PC-3 (cell line): Measurements from ENCODE around the gene KAT6B. TPM values are rescaled to one million over a fixed set of nuclear protein-coding genes. Genes with fewer than 3 reads are reported as not detected.

Source experiments
- ATAC-seq: fragments of 200-7000 bp; cut with Tn5 transposase; 2 replicates; pipeline ENCODE4 v1.9.1; 2020; ENCODE audit warnings: mild to moderate bottlenecking, moderate library complexity
- BruUV-seq: library from RNA; stranded (reverse); fragments of 400-500 nt; replicated peaks from 2 replicates; lab custom pipeline; 2021; lab: Mats Ljungman, UMichigan
- CTCF ChIA-PET: fragments of 300-600 bp; sonication (Branson Sonifier 250); formaldehyde crosslinking; loops from one replicate; lab custom pipeline; 2022; ENCODE audit warnings: antibody characterized with exemption; lab: Charles Lee
- POLR2A ChIA-PET: fragments of 300-600 bp; sonication (Branson Sonifier 250); formaldehyde crosslinking; loops from one replicate; lab custom pipeline; 2022; ENCODE audit warnings: antibody characterized with exemption; ENCODE audit not compliant: unreplicated experiment; lab: Charles Lee
- DNase-seq: peaks from one replicate; pipeline ENCODE4 v3.0.0-alpha.2; 2015
- H2AFZ ChIP-seq: fragments of 300-600 bp; sonication (generic); 2 replicates; pipeline ENCODE4 v1.6.0; 2016; ENCODE audit warnings: antibody characterized with exemption, low read length
- H3F3A ChIP-seq: fragments of 300-600 bp; sonication (generic); one replicate; pipeline ENCODE4 v1.6.0; 2017; ENCODE audit warnings: antibody characterized with exemption, low read length, control low read depth, mild to moderate bottlenecking; ENCODE audit not compliant: unreplicated experiment
- H3K27ac ChIP-seq: fragments of 300-600 bp; sonication (generic); 2 replicates; pipeline ENCODE4 v1.5.1; 2016; ENCODE audit warnings: mild to moderate bottlenecking, low read length
- H3K27me3 ChIP-seq: fragments of 300-600 bp; sonication (generic); 2 replicates; pipeline ENCODE4 v1.6.1; 2016; ENCODE audit warnings: low read length, mixed read lengths
- H3K36me3 ChIP-seq: fragments of 300-600 bp; sonication (generic); 2 replicates; pipeline ENCODE4 v1.6.1; 2016; ENCODE audit warnings: low read depth, mixed run types, low read length, mixed read lengths
- H3K4me1 ChIP-seq: fragments of 300-600 bp; sonication (generic); 2 replicates; pipeline ENCODE4 v1.5.1; 2016; ENCODE audit warnings: low read length; ENCODE audit not compliant: insufficient read depth
- H3K4me2 ChIP-seq: fragments of 300-600 bp; sonication (generic); 2 replicates; pipeline ENCODE4 v1.6.0; 2016; ENCODE audit warnings: low read length
- H3K4me3 ChIP-seq: fragments of 300-600 bp; sonication (generic); 2 replicates; pipeline ENCODE4 v1.5.1; 2016; ENCODE audit warnings: mild to moderate bottlenecking, low read length, mixed read lengths
- H3K79me2 ChIP-seq: fragments of 300-600 bp; sonication (generic); 2 replicates; pipeline ENCODE4 v1.6.1; 2017; ENCODE audit warnings: low read length, mixed read lengths
- H3K9ac ChIP-seq: fragments of 300-600 bp; sonication (generic); 2 replicates; pipeline ENCODE4 v1.6.0; 2016; ENCODE audit warnings: mild to moderate bottlenecking, low read length
- H3K9me2 ChIP-seq: fragments of 300-600 bp; sonication (generic); replicated peaks from 2 replicates; pipeline ENCODE4 v1.6.1; 2016; ENCODE audit warnings: mixed run types, low read length, mixed read lengths
- H3K9me3 ChIP-seq: fragments of 300-600 bp; sonication (generic); 2 replicates; pipeline ENCODE4 v1.6.1; 2016; ENCODE audit warnings: low read length, mixed read lengths
- H4K20me1 ChIP-seq: fragments of 300-600 bp; sonication (generic); 2 replicates; pipeline ENCODE4 v1.6.1; 2016; ENCODE audit warnings: low read length, mixed read lengths
- CTCF ChIP-seq: fragments of 300-600 bp; sonication (generic); conservative IDR thresholded peaks from 2 replicates; pipeline ENCODE4 v1.5.1; 2017; ENCODE audit warnings: antibody characterized with exemption, low read depth, mild to moderate bottlenecking, low read length
- EZH2 ChIP-seq: fragments of 300-600 bp; sonication (generic); IDR thresholded peaks from one replicate; pipeline ENCODE4 v1.6.1; 2017; ENCODE audit warnings: antibody characterized with exemption, mild to moderate bottlenecking, low read length; ENCODE audit not compliant: unreplicated experiment
- EZH2phosphoT487 ChIP-seq: fragments of 300-600 bp; sonication (generic); IDR thresholded peaks from 2 replicates; pipeline ENCODE4 v1.6.1; 2018; ENCODE audit warnings: mild to moderate bottlenecking, antibody characterized with exemption, low read length, borderline replicate concordance
- intact Hi-C: fragments of 100-400 bp; cut with micrococcal nuclease; formaldehyde crosslinking; loops from 2 replicates; pipeline ENCODE4 v1.9.0; 2023
- total RNA-seq: library from RNA; depleted of rRNA; stranded (reverse); fragments of >200 nt; gene quantifications from 2 replicates; pipeline ENCODE4 v1.2.3, GENCODE V29; 2014

Gene KAT6B
- total RNA-seq, 1 experiment from 2014 or later = 94.5 TPM

DNA sequence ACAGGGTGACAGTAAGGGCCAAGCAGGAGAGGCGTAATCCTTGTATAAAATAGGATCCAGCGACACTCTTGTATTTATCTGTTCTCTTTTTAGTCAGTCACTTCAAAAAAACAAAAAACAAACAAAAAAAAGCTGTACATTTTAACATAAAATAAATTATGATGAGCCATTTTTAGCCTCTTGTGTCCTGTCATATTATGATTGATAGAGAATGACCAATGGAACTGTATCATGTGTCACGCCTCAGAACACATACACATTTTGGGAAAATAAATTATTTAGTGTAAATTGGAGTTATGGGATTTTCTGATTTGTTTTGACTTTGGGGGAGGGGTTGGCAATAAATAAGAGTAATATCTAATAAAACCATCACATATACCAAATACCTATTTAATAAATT lies 205.7 kb downstream of the KAT6B start:
- H4K20me1 ChIP-seq = no peaks in the 10 kb centered on the region
- no peaks in the 10 kb centered on the region for H3K79me2 ChIP-seq
- no peak overlapping the region for H2AFZ ChIP-seq
- TF ChIP-seq CTCF (no peak), EZH2phosphoT487 (no peak), EZH2 (no peak)
- ChIA-PET POLR2A (no interaction called here), CTCF (no interaction called here)
- H3K9me2 ChIP-seq = no peaks in the 10 kb centered on the region
- no peaks in the 10 kb centered on the region for H3F3A ChIP-seq
- peaks cover 37% of the 10 kb centered on the region for H3K36me3 ChIP-seq
- no peak overlapping the region for H3K4me3 ChIP-seq
- no TSS peak for BruUV-seq
- ATAC-seq (no peak), DNase-seq (no peak)
- peaks cover 8% of the 10 kb centered on the region for H3K4me1 ChIP-seq
- H3K27ac ChIP-seq = no peak overlapping the region
- no peak overlapping the region for H3K9ac ChIP-seq
- intact Hi-C loops = no loop called here
- H3K27me3 ChIP-seq = no peaks in the 10 kb centered on the region
- H3K4me2 ChIP-seq = no peak overlapping the region
- H3K9me3 ChIP-seq = no peaks in the 10 kb centered on the region

- no peak for DNase-seq
- TF ChIP-seq EZH2phosphoT487 (no peak), CTCF (no peak), EZH2 (no peak)
- CTCF ChIA-PET = interaction anchor here (0.9 kb wide), 1 partner anchor 203 kb away, joined by 4 read pairs; the partner anchor contains the start of gene COMTD1
- H3K79me2 ChIP-seq = no peaks in the 10 kb centered on the region
- intact Hi-C loops = no loop called here
- no peak overlapping the region for H3K4me3 ChIP-seq
- peaks cover 32% of the 10 kb centered on the region for H3K36me3 ChIP-seq
- POLR2A ChIA-PET = no interaction called here
- no peaks in the 10 kb centered on the region for H4K20me1 ChIP-seq
- H3K9me2 ChIP-seq = no peaks in the 10 kb centered on the region
- no peak overlapping the region for H3K27ac ChIP-seq
- no peak overlapping the region for H2AFZ ChIP-seq
- BruUV-seq = no TSS peak
- no peaks in the 10 kb centered on the region for H3K27me3 ChIP-seq
- no peak for ATAC-seq
- peaks cover 8% of the 10 kb centered on the region for H3K4me1 ChIP-seq
- no peaks in the 10 kb centered on the region for H3K9me3 ChIP-seq
- H3K9ac ChIP-seq = no peak overlapping the region
- H3F3A ChIP-seq = no peaks in the 10 kb centered on the region
- no peak overlapping the region for H3K4me2 ChIP-seq
These were observed 206.4 kb downstream of the KAT6B start for GRCh38 chr10:75032813-75033212.

GRCh38 chr10:75033399-75034130 lies 207.2 kb downstream of the KAT6B start:
- peak; percentile 2 for ATAC-seq
- H3K27me3 ChIP-seq = no peaks in the 10 kb centered on the region
- CTCF ChIA-PET = interaction anchor here (0.5 to 1.0 kb wide), 4 partner anchors 14 to 202 kb away, joined by 3 to 7 read pairs (median 4); partner anchors contain the start of gene COMTD1
- H3K9me3 ChIP-seq = no peaks in the 10 kb centered on the region
- no peaks in the 10 kb centered on the region for H3K79me2 ChIP-seq
- H3K9me2 ChIP-seq = no peaks in the 10 kb centered on the region
- H3K27ac ChIP-seq = no peak overlapping the region
- H3K36me3 ChIP-seq = peaks cover 25% of the 10 kb centered on the region
- POLR2A ChIA-PET = no interaction called here
- no TSS peak for BruUV-seq
- no peaks in the 10 kb centered on the region for H3F3A ChIP-seq
- peaks cover 8% of the 10 kb centered on the region for H3K4me1 ChIP-seq
- H3K9ac ChIP-seq = no peak overlapping the region
- intact Hi-C loops = no loop called here
- no peak overlapping the region for H3K4me3 ChIP-seq
- no peak overlapping the region for H2AFZ ChIP-seq
- H4K20me1 ChIP-seq = no peaks in the 10 kb centered on the region
- no peak for TF ChIP-seq EZH2phosphoT487
- H3K4me2 ChIP-seq = no peak overlapping the region
- no peak for DNase-seq
